ENCODE results near the gene ABCA13. TPM values are rescaled to one million over a fixed set of nuclear protein-coding genes. Genes with fewer than 3 reads are reported as not detected.

Gene ABCA13
- total and polyA plus RNA-seq, 4 donors = 1.2 to 23.2 (median 3.5) TPM

- TF ChIP-seq CTCF (IDR thresholded peaks at IDR 0.05; ENCODE audit: control extremely low read depth, extremely low read depth) = no peak
- Histone ChIP-seq H3K27ac (ENCODE audit: low read depth in 1 of 2, low read length in 1 of 2) (no peak overlapping the region), H3K9me3 (ENCODE audit: control insufficient read depth in 4 of 4, insufficient read depth in 3 of 4, low read length in 3 of 4) (peaks cover 0 to 4% (median under 1%) of the 10 kb centered on the region in 4 donors), H3K4me1 (ENCODE audit: control insufficient read depth in 5 of 5, insufficient read depth in 5 of 5, low read length in 5 of 5) (no peaks in the 10 kb centered on the region), H3K9ac (ENCODE audit: insufficient read depth in 1 of 2, low read length in 2 of 2) (no peak overlapping the region), H3K36me3 (ENCODE audit: control insufficient read depth in 4 of 4, insufficient read depth in 4 of 4, low read length in 4 of 4) (no peaks in the 10 kb centered on the region), H3K4me3 (no peak overlapping the region), H3K27me3 (ENCODE audit: control insufficient read depth in 3 of 3, insufficient read depth in 3 of 3, low read length in 2 of 3) (no peaks in the 10 kb centered on the region)
- DNase-seq = no peak
- WGBS, 2 donors = 91 to 93% methylated on average over 1 of the region's 1 CpG
- no peak for ATAC-seq (ENCODE audit: insufficient read depth, low FRiP score)
Measured at GRCh38 chr7:48207155-48207675, 36.0 kb downstream of the ABCA13 start.

DNA sequence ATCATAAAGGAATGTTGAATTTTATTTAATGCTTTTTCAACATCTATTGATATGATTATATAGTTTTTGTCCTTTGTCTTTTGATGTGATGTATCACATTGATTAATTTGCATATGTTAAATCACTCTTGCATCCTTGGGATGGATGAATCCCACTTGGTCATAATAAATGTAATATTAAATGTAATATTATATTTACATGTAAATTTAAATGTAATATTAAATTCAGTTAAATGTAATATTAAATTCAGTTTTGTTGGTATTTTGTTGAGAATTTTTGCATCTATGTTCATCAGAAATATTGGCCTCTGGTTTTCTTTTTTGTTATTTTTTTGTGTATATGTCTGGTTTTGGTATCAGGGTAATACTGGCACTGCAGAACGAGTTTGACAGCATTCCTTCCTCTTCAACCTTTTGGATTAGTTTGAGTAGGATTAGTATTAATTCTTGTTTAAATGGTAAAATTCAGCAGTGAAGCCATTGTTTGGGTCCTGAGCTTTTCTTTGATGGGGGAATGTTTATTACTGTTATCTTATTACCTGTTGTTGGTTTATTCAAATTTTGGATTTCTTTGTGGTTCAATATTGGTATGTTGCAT, 37.8 kb downstream of the ABCA13 start:
- H3K27me3 ChIP-seq (ENCODE audit: control insufficient read depth in 3 of 3, insufficient read depth in 3 of 3, low read length in 2 of 3) = no peaks in the 10 kb centered on the region
- H3K4me1 ChIP-seq (ENCODE audit: control insufficient read depth in 5 of 5, insufficient read depth in 5 of 5, low read length in 5 of 5) = no peaks in the 10 kb centered on the region
- no peak overlapping the region for H3K27ac ChIP-seq (ENCODE audit: low read depth in 1 of 2, low read length in 1 of 2)
- no peak overlapping the region for H3K4me3 ChIP-seq
- H3K9me3 ChIP-seq (ENCODE audit: control insufficient read depth in 4 of 4, insufficient read depth in 3 of 4, low read length in 3 of 4) = peaks cover 0 to 4% (median under 1%) of the 10 kb centered on the region in 4 donors
- H3K9ac ChIP-seq (ENCODE audit: insufficient read depth in 1 of 2, low read length in 2 of 2) = no peak overlapping the region
- TF ChIP-seq CTCF (IDR thresholded peaks at IDR 0.05; ENCODE audit: control extremely low read depth, extremely low read depth) = no peak
- no peaks in the 10 kb centered on the region for H3K36me3 ChIP-seq (ENCODE audit: control insufficient read depth in 4 of 4, insufficient read depth in 4 of 4, low read length in 4 of 4)
- ATAC-seq (ENCODE audit: insufficient read depth, low FRiP score) (no peak), DNase-seq (peak in 1 of 3 donors; percentile 10)
- 61 to 78% methylated on average over 1 of the region's 1 CpG for WGBS, 2 donors

DNA sequence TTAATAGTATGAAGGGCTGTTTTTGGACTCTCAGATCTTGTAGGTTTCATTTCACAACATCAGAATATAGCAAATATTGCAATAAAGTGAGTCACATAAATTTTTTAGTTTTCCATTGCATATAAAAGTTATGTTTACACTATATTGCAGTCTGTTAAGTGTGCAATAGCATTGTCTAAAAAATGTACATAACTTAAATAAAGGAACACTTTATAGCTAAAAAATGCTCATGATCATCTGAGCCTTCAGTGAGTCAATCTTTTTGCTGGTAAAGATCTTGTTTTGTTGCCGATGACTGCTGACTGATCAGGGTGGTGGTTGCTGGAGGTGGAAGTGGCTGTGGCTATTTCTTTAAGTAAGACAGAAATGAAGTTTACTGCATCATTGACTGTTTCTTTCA, 42.0 kb downstream of the ABCA13 start:
- WGBS, 2 donors = 95 to 100% methylated on average over 1 of the region's 1 CpG
- no peak for ATAC-seq (ENCODE audit: insufficient read depth, low FRiP score)

More for the DNA sequence above, 42.0 kb downstream of the ABCA13 start:
- Histone ChIP-seq H3K4me3 (no peak overlapping the region), H3K9me3 (ENCODE audit: control insufficient read depth in 4 of 4, insufficient read depth in 3 of 4, low read length in 3 of 4) (peaks cover 0 to 4% (median under 1%) of the 10 kb centered on the region in 4 donors), H3K9ac (ENCODE audit: insufficient read depth in 1 of 2, low read length in 2 of 2) (no peak overlapping the region), H3K27ac (ENCODE audit: low read depth in 1 of 2, low read length in 1 of 2) (no peak overlapping the region), H3K36me3 (ENCODE audit: control insufficient read depth in 4 of 4, insufficient read depth in 4 of 4, low read length in 4 of 4) (no peaks in the 10 kb centered on the region), H3K27me3 (ENCODE audit: control insufficient read depth in 3 of 3, insufficient read depth in 3 of 3, low read length in 2 of 3) (no peaks in the 10 kb centered on the region), H3K4me1 (ENCODE audit: control insufficient read depth in 5 of 5, insufficient read depth in 5 of 5, low read length in 5 of 5) (no peaks in the 10 kb centered on the region)
- DNase-seq = no peak
- no peak for TF ChIP-seq CTCF (IDR thresholded peaks at IDR 0.05; ENCODE audit: control extremely low read depth, extremely low read depth)

All from lung (tissue), 12 donors.